GM18907 (cell line): Measurements from ENCODE around the gene SLC9A7.

Experiments
- ATAC-seq: cut with Tn5 transposase; IDR thresholded peaks from one replicate; pipeline ENCODE4 v1.9.1; 2021; ENCODE audit warnings: mild to moderate bottlenecking, moderate library complexity; ENCODE audit not compliant: unreplicated experiment

Gene SLC9A7

GRCh38 chrX:46611658-46612362 is 147.1 kb downstream of the SLC9A7 start:
- ATAC-seq: no peak

GRCh38 chrX:46610070-46610658 is 148.8 kb downstream of the SLC9A7 start:
- ATAC-seq: no peak

GRCh38 chrX:46607916-46608315 is 151.0 kb downstream of the SLC9A7 start:
- no peak for ATAC-seq

GRCh38 chrX:46602468-46603102 is 156.3 kb downstream of the SLC9A7 start:
- ATAC-seq: no peak

GRCh38 chrX:46601283-46601682 is 157.6 kb downstream of the SLC9A7 start:
- no peak for ATAC-seq

GRCh38 chrX:46599051-46599560 is 159.8 kb downstream of the SLC9A7 start:
- ATAC-seq: no peak

- ATAC-seq: no peak
These were observed 161.1 kb downstream of the SLC9A7 start for GRCh38 chrX:46597771-46598170.

GRCh38 chrX:46597208-46597607 is 161.7 kb downstream of the SLC9A7 start:
- no peak for ATAC-seq

- ATAC-seq: no peak
These were observed 163.8 kb downstream of the SLC9A7 start for GRCh38 chrX:46595084-46595483.

GRCh38 chrX:46589977-46590723 is 168.8 kb downstream of the SLC9A7 start:
- ATAC-seq: no peak

GRCh38 chrX:46588263-46588662 is 170.7 kb downstream of the SLC9A7 start:
- ATAC-seq: no peak

GRCh38 chrX:46587753-46588171 is 171.2 kb downstream of the SLC9A7 start:
- ATAC-seq: no peak

- ATAC-seq: peak; percentile 56
These were observed 171.8 kb downstream of the SLC9A7 start for GRCh38 chrX:46587158-46587557.

GRCh38 chrX:46584736-46585135 is 174.2 kb downstream of the SLC9A7 start:
- ATAC-seq: no peak

GRCh38 chrX:46582966-46583365 is 176.0 kb downstream of the SLC9A7 start:
- ATAC-seq: no peak

- no peak for ATAC-seq
These were observed 176.6 kb downstream of the SLC9A7 start for GRCh38 chrX:46582325-46582724.

- ATAC-seq: no peak
These were observed 178.3 kb downstream of the SLC9A7 start for GRCh38 chrX:46580613-46581012.

- no peak for ATAC-seq
These were observed 179.7 kb downstream of the SLC9A7 start for GRCh38 chrX:46579250-46579649.

GRCh38 chrX:46577221-46578005 is 181.5 kb downstream of the SLC9A7 start:
- no peak for ATAC-seq

GRCh38 chrX:46576458-46576857 is 182.5 kb downstream of the SLC9A7 start:
- ATAC-seq: no peak

GRCh38 chrX:46575991-46576392 is 182.9 kb downstream of the SLC9A7 start:
- no peak for ATAC-seq
